Measurements from ENCODE around the gene TMEM219. TPM values are rescaled to one million over a fixed set of nuclear protein-coding genes. Genes with fewer than 3 reads are reported as not detected.
"Not testable (repeated sequence)": the region's sequence is repeated elsewhere in the genome, so short reads cannot be mapped to it uniquely, and the experiment has no call there.

Gene TMEM219
- total and polyA plus RNA-seq, 10 of the 15 experiments (the other 5 are each of a cell fraction or from before 2014, with no cell fraction given), result 33.6 to 74.6 (median 56.5) TPM

DNA sequence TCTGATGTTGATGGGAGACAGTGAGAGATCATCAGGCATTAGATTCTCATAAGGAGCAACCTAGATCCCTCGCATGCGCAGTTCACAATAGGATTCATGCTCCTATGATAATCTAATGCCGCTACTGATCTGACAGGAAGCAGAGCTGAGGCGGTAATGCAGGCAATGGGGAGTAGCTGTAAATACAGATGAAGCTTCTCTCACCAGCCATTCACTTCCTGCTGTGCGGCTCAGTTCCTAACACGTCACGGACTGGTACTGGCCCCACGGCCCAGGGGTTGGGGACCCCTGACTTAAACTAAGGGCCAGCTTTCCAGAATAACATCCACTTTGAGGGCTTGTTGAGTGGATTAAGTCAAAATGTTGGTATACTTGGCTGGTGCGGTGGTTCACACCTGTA is 2.6 kb upstream of the TMEM219 start:
- no TSS peak for BruUV-seq (replicated peaks)
- no peak for FAIRE-seq
- ChIA-PET RAD21 (ENCODE audit: unreplicated experiment) (no interaction called here), CTCF (no interaction called here), POLR2A (no interaction called here), SMC1A (ENCODE audit: uncharacterized antibody, unreplicated experiment) (no interaction called here)
- 86% methylated on average over 9 of the region's 9 CpGs for WGBS (ENCODE audit: insufficient coverage, insufficient replicate concordance, low lambda C conversion rate, missing lambda C conversion rate)
- Histone ChIP-seq H3K9ac (ENCODE audit: control insufficient read depth, insufficient read depth, low read length) (no peak overlapping the region), H3K79me2 (ENCODE audit: control insufficient read depth, insufficient read depth, low read length) (peaks cover 4% of the 10 kb centered on the region; the same call in 1 of the 2 replicates), H2AFZ (ENCODE audit: control insufficient read depth, low read depth, low read length) (no peak overlapping the region), H3K9me3 (replicated peaks; ENCODE audit: control insufficient read depth, insufficient read depth, low read length) (no peaks in the 10 kb centered on the region), H3K4me1 (ENCODE audit: control insufficient read depth, insufficient read depth, low read length) (peaks cover 2% of the 10 kb centered on the region; the same call in 1 of the 2 replicates), H3K27me3 (replicated peaks in 1 of 2; ENCODE audit: control insufficient read depth in 2 of 2, insufficient read depth in 2 of 2, low read length in 1 of 2) (no peaks in the 10 kb centered on the region), H3K27ac (ENCODE audit: control insufficient read depth, insufficient read depth) (no peak overlapping the region), H3K4me2 (ENCODE audit: control insufficient read depth, insufficient read depth) (no peak overlapping the region), H3K36me3 (ENCODE audit: control insufficient read depth in 2 of 2, insufficient read depth in 2 of 2, low read length in 1 of 2) (no peaks in the 10 kb centered on the region), H4K20me1 (ENCODE audit: control insufficient read depth, insufficient read depth) (no peaks in the 10 kb centered on the region), H3K4me3 (no peak overlapping the region)
- TF ChIP-seq ZZZ3 (IDR thresholded peaks at IDR 0.05; ENCODE audit: control insufficient read depth, insufficient read length, low read depth), result no peak
- no peak for TF ChIP-seq ZBED1 (IDR thresholded peaks at IDR 0.05; ENCODE audit: borderline replicate concordance)
- TF ChIP-seq, protein P1, sequence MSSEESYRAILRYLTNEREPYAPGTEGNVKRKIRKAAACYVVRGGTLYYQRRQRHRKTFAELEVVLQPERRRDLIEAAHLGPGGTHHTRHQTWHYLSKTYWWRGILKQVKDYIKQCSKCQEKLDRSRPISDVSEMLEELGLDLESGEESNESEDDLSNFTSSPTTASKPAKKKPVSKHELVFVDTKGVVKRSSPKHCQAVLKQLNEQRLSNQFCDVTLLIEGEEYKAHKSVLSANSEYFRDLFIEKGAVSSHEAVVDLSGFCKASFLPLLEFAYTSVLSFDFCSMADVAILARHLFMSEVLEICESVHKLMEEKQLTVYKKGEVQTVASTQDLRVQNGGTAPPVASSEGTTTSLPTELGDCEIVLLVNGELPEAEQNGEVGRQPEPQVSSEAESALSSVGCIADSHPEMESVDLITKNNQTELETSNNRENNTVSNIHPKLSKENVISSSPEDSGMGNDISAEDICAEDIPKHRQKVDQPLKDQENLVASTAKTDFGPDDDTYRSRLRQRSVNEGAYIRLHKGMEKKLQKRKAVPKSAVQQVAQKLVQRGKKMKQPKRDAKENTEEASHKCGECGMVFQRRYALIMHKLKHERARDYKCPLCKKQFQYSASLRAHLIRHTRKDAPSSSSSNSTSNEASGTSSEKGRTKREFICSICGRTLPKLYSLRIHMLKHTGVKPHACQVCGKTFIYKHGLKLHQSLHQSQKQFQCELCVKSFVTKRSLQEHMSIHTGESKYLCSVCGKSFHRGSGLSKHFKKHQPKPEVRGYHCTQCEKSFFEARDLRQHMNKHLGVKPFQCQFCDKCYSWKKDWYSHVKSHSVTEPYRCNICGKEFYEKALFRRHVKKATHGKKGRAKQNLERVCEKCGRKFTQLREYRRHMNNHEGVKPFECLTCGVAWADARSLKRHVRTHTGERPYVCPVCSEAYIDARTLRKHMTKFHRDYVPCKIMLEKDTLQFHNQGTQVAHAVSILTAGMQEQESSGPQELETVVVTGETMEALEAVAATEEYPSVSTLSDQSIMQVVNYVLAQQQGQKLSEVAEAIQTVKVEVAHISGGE (CRISPR knock-in tag; IDR thresholded peaks at IDR 0.05), result no peak
- TF ChIP-seq IKZF2 (IDR thresholded peaks at IDR 0.05), result no peak
- TF ChIP-seq, protein P2, sequence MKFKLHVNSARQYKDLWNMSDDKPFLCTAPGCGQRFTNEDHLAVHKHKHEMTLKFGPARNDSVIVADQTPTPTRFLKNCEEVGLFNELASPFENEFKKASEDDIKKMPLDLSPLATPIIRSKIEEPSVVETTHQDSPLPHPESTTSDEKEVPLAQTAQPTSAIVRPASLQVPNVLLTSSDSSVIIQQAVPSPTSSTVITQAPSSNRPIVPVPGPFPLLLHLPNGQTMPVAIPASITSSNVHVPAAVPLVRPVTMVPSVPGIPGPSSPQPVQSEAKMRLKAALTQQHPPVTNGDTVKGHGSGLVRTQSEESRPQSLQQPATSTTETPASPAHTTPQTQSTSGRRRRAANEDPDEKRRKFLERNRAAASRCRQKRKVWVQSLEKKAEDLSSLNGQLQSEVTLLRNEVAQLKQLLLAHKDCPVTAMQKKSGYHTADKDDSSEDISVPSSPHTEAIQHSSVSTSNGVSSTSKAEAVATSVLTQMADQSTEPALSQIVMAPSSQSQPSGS (IDR thresholded peaks at IDR 0.05; ENCODE audit: low read length), result no peak
- no peak for TF ChIP-seq PAX8 (IDR thresholded peaks at IDR 0.05)
- no peak for TF ChIP-seq RCOR1 (conservative IDR thresholded peaks at IDR 0.05; ENCODE audit: low read depth, low read length)
- ATAC-seq, result no peak
- in situ Hi-C loops (cut with MboI), result no loop called here
- no peak for DNase-seq (ENCODE audit: low read depth, low spot score)
- intact Hi-C loops (cut with micrococcal nuclease; ENCODE audit: unreplicated experiment), result no loop called here

DNA sequence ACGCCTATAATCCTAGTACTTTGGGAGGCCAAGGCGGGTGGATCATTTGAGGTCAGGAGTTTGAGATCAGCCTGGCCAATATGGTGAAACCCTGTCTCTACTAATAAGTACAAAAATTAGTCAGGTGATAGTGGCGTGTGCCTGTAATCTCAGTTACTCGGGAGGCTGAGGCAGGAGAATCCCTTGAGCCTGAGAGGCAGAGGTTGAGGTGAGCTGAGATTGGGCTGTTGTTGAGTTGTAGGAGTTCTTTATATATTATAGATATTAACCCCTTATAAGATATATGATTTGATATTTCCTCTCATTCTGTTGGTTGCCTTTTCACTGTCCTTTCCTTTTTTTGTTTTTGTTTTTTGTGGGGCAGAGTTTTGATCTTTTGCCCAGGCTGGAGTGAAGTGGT is 2.1 kb upstream of the TMEM219 start:
- H3K27me3 ChIP-seq (replicated peaks in 1 of 2; ENCODE audit: control insufficient read depth in 2 of 2, insufficient read depth in 2 of 2, low read length in 1 of 2); H3K27ac ChIP-seq (ENCODE audit: control insufficient read depth, insufficient read depth); in situ Hi-C loops (cut with MboI); H3K79me2 ChIP-seq (ENCODE audit: control insufficient read depth, insufficient read depth, low read length); H2AFZ ChIP-seq (ENCODE audit: control insufficient read depth, low read depth, low read length); RAD21 ChIA-PET (ENCODE audit: unreplicated experiment); BruUV-seq (replicated peaks); FAIRE-seq; H3K9ac ChIP-seq (ENCODE audit: control insufficient read depth, insufficient read depth, low read length); ATAC-seq; H3K9me3 ChIP-seq (replicated peaks; ENCODE audit: control insufficient read depth, insufficient read depth, low read length); H3K4me1 ChIP-seq (ENCODE audit: control insufficient read depth, insufficient read depth, low read length); SMC1A ChIA-PET (ENCODE audit: uncharacterized antibody, unreplicated experiment); H3K4me2 ChIP-seq (ENCODE audit: control insufficient read depth, insufficient read depth); H3K4me3 ChIP-seq; DNase-seq (ENCODE audit: low read depth, low spot score); H3K36me3 ChIP-seq (ENCODE audit: control insufficient read depth in 2 of 2, insufficient read depth in 2 of 2, low read length in 1 of 2); H4K20me1 ChIP-seq (ENCODE audit: control insufficient read depth, insufficient read depth); CTCF ChIA-PET: not testable (repeated sequence)
- intact Hi-C loops (cut with micrococcal nuclease; ENCODE audit: unreplicated experiment), result loop anchor here (5.0 kb wide), 1 partner anchor 33 kb away; the partner anchor contains the start of gene KCTD13
- POLR2A ChIA-PET, result interaction anchor here (3.4 kb wide), 1 partner anchor 14 kb away, joined by 53 read pairs; the partner anchor contains the start of gene TAOK2
- 63% methylated on average over 4 of the region's 4 CpGs for WGBS (ENCODE audit: insufficient coverage, insufficient replicate concordance, low lambda C conversion rate, missing lambda C conversion rate)

Measured in GM12878 (cell line).